DOHH2 (cell line): ENCODE results near the gene OR5K1.

Source experiments
- H3F3A ChIP-seq: fragments of 200-600 bp; sonication (generic), shearing (Covaris generic); 2 replicates; pipeline ENCODE4 v1.6.0; 2016; ENCODE audit warnings: antibody characterized with exemption, mild to moderate bottlenecking; ENCODE audit not compliant: control insufficient read depth, insufficient read depth
- H3K27ac ChIP-seq: fragments of 200-600 bp; sonication (generic); 2 replicates; pipeline ENCODE4 v1.5.1; 2014; ENCODE audit warnings: low read depth, mild to moderate bottlenecking, low read length, moderate library complexity
- H3K27me3 ChIP-seq: fragments of 200-600 bp; sonication (generic); 2 replicates; pipeline ENCODE4 v1.6.1; 2014; ENCODE audit warnings: mild to moderate bottlenecking, low read length, mixed read lengths; ENCODE audit not compliant: control insufficient read depth
- H3K36me3 ChIP-seq: fragments of 200-600 bp; sonication (generic); 2 replicates; pipeline ENCODE4 v1.6.1; 2014; ENCODE audit warnings: mild to moderate bottlenecking, low read length, moderate library complexity, mixed read lengths; ENCODE audit not compliant: control insufficient read depth
- H3K4me1 ChIP-seq: fragments of 200-600 bp; sonication (generic); 2 replicates; pipeline ENCODE4 v1.6.1; 2014; ENCODE audit warnings: mild to moderate bottlenecking, low read length, mixed read lengths; ENCODE audit not compliant: control insufficient read depth
- H3K4me2 ChIP-seq: fragments of 200-600 bp; sonication (generic); 2 replicates; pipeline ENCODE4 v1.6.0; 2014; ENCODE audit warnings: mild to moderate bottlenecking, low read length, moderate library complexity
- H3K4me3 ChIP-seq: fragments of 200-600 bp; sonication (generic); 2 replicates; pipeline ENCODE4 v1.5.1; 2014; ENCODE audit warnings: mild to moderate bottlenecking, low read length, mixed read lengths
- H3K79me2 ChIP-seq: fragments of 200-600 bp; sonication (generic); 2 replicates; pipeline ENCODE4 v1.6.1; 2014; ENCODE audit warnings: mild to moderate bottlenecking, low read length, mixed read lengths; ENCODE audit not compliant: control insufficient read depth
- H3K9me2 ChIP-seq: fragments of 200-600 bp; sonication (generic); replicated peaks from 2 replicates; pipeline ENCODE4 v1.6.1; 2014; ENCODE audit warnings: mild to moderate bottlenecking, low read length, mixed read lengths; ENCODE audit not compliant: control insufficient read depth
- H3K9me3 ChIP-seq: fragments of 200-600 bp; sonication (generic); 2 replicates; pipeline ENCODE4 v1.6.1; 2014; ENCODE audit warnings: antibody characterized with exemption, low read length, mixed read lengths; ENCODE audit not compliant: control insufficient read depth, insufficient read depth
- H4K20me1 ChIP-seq: fragments of 200-600 bp; sonication (generic); 2 replicates; pipeline ENCODE4 v1.6.0; 2014; ENCODE audit warnings: low read depth, mild to moderate bottlenecking, antibody characterized with exemption, low read length, moderate library complexity; ENCODE audit not compliant: control insufficient read depth, insufficient read depth
- CTCF ChIP-seq: fragments of 200-600 bp; sonication (generic); IDR thresholded peaks from one replicate; pipeline ENCODE4 v1.5.1; 2014; ENCODE audit warnings: antibody characterized with exemption, mild to moderate bottlenecking, low read depth, low read length; ENCODE audit not compliant: poor library complexity, severe bottlenecking
- EZH2phosphoT487 ChIP-seq: fragments of 200-600 bp; sonication (generic); IDR thresholded peaks from 2 replicates; pipeline ENCODE4 v1.6.1; 2017; ENCODE audit warnings: borderline replicate concordance, mild to moderate bottlenecking, antibody characterized with exemption, low read length, moderate library complexity, mixed read lengths

The OR5K1 gene

DNA sequence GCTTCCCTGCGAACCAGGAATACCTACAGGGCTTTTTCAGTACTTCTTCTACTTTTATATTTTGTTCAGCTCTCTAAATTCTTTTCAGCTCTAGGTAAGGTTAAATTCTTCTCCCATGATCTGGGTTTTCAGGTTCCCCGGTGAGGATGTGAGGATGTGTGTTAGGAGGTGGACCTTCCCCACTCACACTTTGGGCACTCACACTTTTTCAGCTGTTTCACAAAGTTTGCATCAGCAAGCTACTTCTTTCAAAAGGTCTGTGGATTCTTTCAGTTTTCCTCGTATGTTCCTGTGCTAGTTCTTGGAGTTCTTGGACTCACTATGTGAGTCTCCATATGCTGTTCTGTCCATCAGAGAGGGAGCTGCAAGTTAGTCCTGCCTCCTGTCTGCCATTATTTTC is 20.6 kb downstream of the OR5K1 start:
- H3K9me2 ChIP-seq, result no peaks in the 10 kb centered on the region
- no peaks in the 10 kb centered on the region for H3K27me3 ChIP-seq
- H3K4me3 ChIP-seq, result no peak overlapping the region
- no peaks in the 10 kb centered on the region for H3F3A ChIP-seq
- no peaks in the 10 kb centered on the region for H3K9me3 ChIP-seq
- TF ChIP-seq EZH2phosphoT487 (no peak), CTCF (no peak)
- H3K27ac ChIP-seq, result no peak overlapping the region
- no peaks in the 10 kb centered on the region for H3K36me3 ChIP-seq
- H3K4me1 ChIP-seq, result no peaks in the 10 kb centered on the region
- H4K20me1 ChIP-seq, result no peaks in the 10 kb centered on the region
- no peak overlapping the region for H3K4me2 ChIP-seq
- no peaks in the 10 kb centered on the region for H3K79me2 ChIP-seq

DNA sequence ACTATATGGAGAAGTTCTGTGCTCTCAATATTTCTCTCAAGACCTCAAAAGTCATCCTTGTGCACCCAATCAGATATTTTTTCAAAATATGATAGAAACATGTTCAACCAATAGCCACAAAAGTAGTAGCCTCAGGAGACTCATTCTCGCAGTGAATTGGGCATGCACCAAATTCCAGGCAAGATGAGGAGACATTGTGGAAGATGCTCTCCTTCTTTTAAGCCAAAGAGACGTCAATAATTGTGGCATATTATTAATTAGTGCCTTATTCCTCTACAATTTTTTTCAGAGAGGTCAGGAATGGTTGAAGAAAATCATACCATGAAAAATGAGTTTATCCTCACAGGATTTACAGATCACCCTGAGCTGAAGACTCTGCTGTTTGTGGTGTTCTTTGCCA is 34.4 kb downstream of the OR5K1 start, which contains the start of gene OR5K2:
TSS of gene OR5K2 (plus strand) at position 301 of the 400 bp plus-strand sequence. CDS start at position 301, 0 bp downstream.
- Histone ChIP-seq H3K27me3 (peaks cover 3% of the 10 kb centered on the region; the same call in 1 of the 2 replicates), H3F3A (no peaks in the 10 kb centered on the region), H3K79me2 (no peaks in the 10 kb centered on the region), H3K4me2 (no peak within 1 kb of the TSS), H3K27ac (no peak within 1 kb of the TSS), H3K36me3 (no peaks in the 10 kb centered on the region), H3K9me2 (no peaks in the 10 kb centered on the region), H3K4me3 (no peak within 1 kb of the TSS), H4K20me1 (no peaks in the 10 kb centered on the region), H3K4me1 (no peaks in the 10 kb centered on the region), H3K9me3 (no peaks in the 10 kb centered on the region)
- TF ChIP-seq EZH2phosphoT487 (no peak), CTCF (no peak)

DNA sequence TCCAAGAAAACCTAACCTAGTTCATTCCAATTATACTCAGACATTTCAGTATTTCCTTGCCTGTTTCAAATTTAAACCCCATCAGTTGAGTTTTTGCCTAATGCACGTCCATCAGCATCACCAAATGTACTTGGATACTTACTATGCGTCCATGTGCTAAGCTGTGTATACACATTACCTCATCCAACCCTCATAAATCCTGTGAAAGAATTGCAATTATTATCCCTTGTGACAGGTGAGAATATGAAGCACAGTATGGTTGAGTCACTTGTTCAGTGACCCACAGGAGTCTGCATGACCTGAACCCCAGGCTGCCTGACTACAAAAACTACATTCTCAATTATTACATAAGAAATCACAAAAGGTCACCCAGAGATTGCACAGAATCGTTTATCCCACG is 37.0 kb downstream of the OR5K1 start:
- Histone ChIP-seq H3K79me2 (no peaks in the 10 kb centered on the region), H3K9me3 (no peaks in the 10 kb centered on the region), H3K27me3 (no peaks in the 10 kb centered on the region), H3K4me1 (no peaks in the 10 kb centered on the region), H3K4me2 (no peak overlapping the region), H3K4me3 (no peak overlapping the region), H3F3A (no peaks in the 10 kb centered on the region), H3K36me3 (no peaks in the 10 kb centered on the region), H4K20me1 (no peaks in the 10 kb centered on the region), H3K9me2 (no peaks in the 10 kb centered on the region), H3K27ac (no peak overlapping the region)
- TF ChIP-seq EZH2phosphoT487 (no peak), CTCF (no peak)
